GM21367 (cell line): ENCODE data around the gene HM13.
A peak's percentile ranks its signal among the peaks of the same experiment; 100 is the strongest.
"Not testable (repeated sequence)": the region's sequence is repeated elsewhere in the genome, so short reads cannot be mapped to it uniquely, and the experiment has no call there.

Experiments used
- ATAC-seq: cut with Tn5 transposase; IDR thresholded peaks from one replicate; pipeline ENCODE4 v1.9.1; 2021; ENCODE audit not compliant: unreplicated experiment

HM13 gene

GRCh38 chr20:31580706-31581105, 66.5 kb downstream of the HM13 start:
- ATAC-seq = no peak

GRCh38 chr20:31581391-31581790, 67.1 kb downstream of the HM13 start:
- no peak for ATAC-seq

GRCh38 chr20:31587545-31588389, 73.5 kb downstream of the HM13 start:
- ATAC-seq = no peak

GRCh38 chr20:31590717-31591225, 76.5 kb downstream of the HM13 start:
- no peak for ATAC-seq

GRCh38 chr20:31593221-31594001, 79.2 kb downstream of the HM13 start:
- ATAC-seq = no peak

GRCh38 chr20:31594002-31594557, 79.8 kb downstream of the HM13 start:
- no peak for ATAC-seq

GRCh38 chr20:31594558-31595379, 80.5 kb downstream of the HM13 start:
- ATAC-seq = no peak

- no peak for ATAC-seq
These were observed 81.1 kb downstream of the HM13 start for GRCh38 chr20:31595380-31595653.

GRCh38 chr20:31595654-31596411, 81.6 kb downstream of the HM13 start:
- no peak for ATAC-seq

- ATAC-seq = not testable (repeated sequence)
These were observed 82.1 kb downstream of the HM13 start for GRCh38 chr20:31596412-31596715.

- ATAC-seq = no peak
These were observed 82.7 kb downstream of the HM13 start for GRCh38 chr20:31596831-31597480.

- no peak for ATAC-seq
These were observed 83.2 kb downstream of the HM13 start for GRCh38 chr20:31597481-31597855.

- ATAC-seq = no peak
These were observed 88.2 kb downstream of the HM13 start for GRCh38 chr20:31602431-31602778.

GRCh38 chr20:31602779-31603441, 88.7 kb downstream of the HM13 start:
- peak; percentile 58 for ATAC-seq

GRCh38 chr20:31603822-31604566, 89.8 kb downstream of the HM13 start:
- peak; percentile 46 for ATAC-seq

- no peak for ATAC-seq
These were observed 90.4 kb downstream of the HM13 start for GRCh38 chr20:31604567-31605030.

GRCh38 chr20:31605031-31605901, 91.0 kb downstream of the HM13 start, which contains the start of gene ID1:
Gene ID1 (plus strand): TSS chr20:31605289. CDS start chr20:31605388, 99 bp downstream.
- ATAC-seq = peak; percentile 86
